Sigmoid colon (tissue), 7 donors: Measurements from ENCODE around the gene CFAP46. TPM values are rescaled to one million over a fixed set of nuclear protein-coding genes. Genes with fewer than 3 reads are reported as not detected.
"Not testable (repeated sequence)": the region's sequence is repeated elsewhere in the genome, so short reads cannot be mapped to it uniquely, and the experiment has no call there.

Experiments
- DNase-seq: peaks from one replicate; pipeline ENCODE4 v3.0.0-alpha.2; 2019
- H3K27ac ChIP-seq, 4 donors: fragments of 200-600 bp; sonication (generic); one replicate each; pipeline ENCODE4 v1.5.1; 2016 to 2019; ENCODE audit warnings: mild to moderate bottlenecking in 1 of 4
- H3K27me3 ChIP-seq, 3 donors: fragments of 200-600 bp; sonication (generic); one replicate each; pipeline ENCODE4 v1.5.1; 2019; ENCODE audit warnings: mild to moderate bottlenecking in 1 of 3
- H3K36me3 ChIP-seq, 4 donors: fragments of 200-600 bp; sonication (generic); one replicate each; pipeline ENCODE4 v1.5.1; 2016 to 2019
- H3K4me1 ChIP-seq, 4 donors: fragments of 200-600 bp; sonication (generic); one replicate each; pipeline ENCODE4 v1.5.1; 2017 to 2019
- H3K4me3 ChIP-seq, 4 donors: fragments of 200-600 bp; sonication (generic); one replicate each; pipeline ENCODE4 v1.5.1; 2017 to 2019; ENCODE audit warnings: mild to moderate bottlenecking in 2 of 4, moderate library complexity in 1 of 4
- H3K9me3 ChIP-seq, 4 donors: fragments of 200-600 bp in 3 of 4; sonication (generic) in 3 of 4; one replicate each; pipeline versions ENCODE4 v1.5.1 to v1.6.1; 2013 to 2019
- EP300 ChIP-seq, 4 donors: sonication (generic); formaldehyde crosslinking; IDR thresholded peaks; one replicate each; pipeline ENCODE4 v1.6.1; 2017; ENCODE audit warnings: antibody characterized with exemption in 4 of 4
- POLR2A ChIP-seq, 2 donors: fragments of 450-650 bp; IDR thresholded peaks; one replicate each; pipeline ENCODE4 v1.6.1; 2016; ENCODE audit warnings: antibody characterized with exemption in 2 of 2, mild to moderate bottlenecking in 2 of 2, moderate library complexity in 2 of 2
- POLR2AphosphoS5 ChIP-seq, 4 donors: sonication (generic); formaldehyde crosslinking; IDR thresholded peaks; one replicate each; pipeline ENCODE4 v1.6.1; 2017; ENCODE audit warnings: antibody characterized with exemption in 4 of 4
- whole genome bisulfite sequencing, 2 donors: extraction: QIAGEN DNeasy Blood & Tissue Kit; methylation state at CpG; one replicate each; pipeline ENCODE4 v1.1.7; 2013; 5-methylcytosine and 5-hydroxymethylcytosine counted together
- intact Hi-C: fragments of 100-400 bp; cut with DNase I; formaldehyde crosslinking; loops from one replicate; pipeline ENCODE4 v1.15.1; 2023
- polyA plus RNA-seq, 3 donors: library from polyadenylated mRNA; stranded (reverse); fragments of 200-250 nt; gene quantifications; one replicate each; pipeline ENCODE4 v1.2.3, GENCODE V29; 2013
- total RNA-seq, 4 donors: library from RNA; depleted of rRNA; stranded (reverse); fragments of >200 nt; gene quantifications; one replicate each; pipeline ENCODE4 v1.1.0, GENCODE V29; 2016
- TF ChIP-seq, protein P1 (sequence below), 4 experiments: fragments of 450-650 bp in 3 of 4; fragments of 200-600 bp in 1 of 4; IDR thresholded peaks; one replicate each; pipeline ENCODE4 v1.5.1; 2016 to 2019; ENCODE audit warnings: antibody characterized with exemption in 4 of 4, mild to moderate bottlenecking in 3 of 4, moderate library complexity in 2 of 4
- donor health status: healthy with polysubstance abuse.
- donor health status: Bipolar disorder and iron deficiency.
- donor health status: healthy.

The CFAP46 gene
- total and polyA plus RNA-seq, 7 donors = 0.10 to 1.7 (median 0.38) TPM; not detected in 3

DNA sequence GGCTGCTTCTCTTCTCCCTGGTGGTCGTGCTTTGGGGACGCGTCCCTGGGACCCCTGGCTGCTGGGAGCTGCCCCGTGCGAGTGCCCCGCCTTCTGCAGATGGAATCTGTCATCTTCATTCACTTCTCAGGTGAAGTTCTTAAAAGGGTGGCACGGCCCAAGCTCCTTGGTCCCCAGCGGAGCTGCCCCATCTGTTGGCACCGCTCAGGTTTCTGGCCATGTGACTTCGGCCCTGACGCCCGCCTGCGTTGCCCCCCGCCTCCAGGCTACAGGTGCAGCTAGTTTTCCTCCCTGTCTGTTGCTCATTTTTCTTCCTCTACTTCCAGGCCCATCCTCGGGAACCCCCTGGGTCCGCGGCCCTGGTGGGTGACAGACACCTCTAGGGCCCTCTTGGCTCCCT is 149.6 kb downstream of the CFAP46 start:
- Histone ChIP-seq H3K27ac (no peak overlapping the region), H3K9me3 (no peaks in the 10 kb centered on the region), H3K27me3 (peaks cover 17 to 29% (median 22%) of the 10 kb centered on the region in 3 donors), H3K4me1 (peaks cover 0 to 11% (median 10%) of the 10 kb centered on the region in 4 donors), H3K4me3 (no peak overlapping the region), H3K36me3 (no peaks in the 10 kb centered on the region)
- 76 to 88% methylated on average over 17 of the region's 17 CpGs for WGBS, 2 donors
- TF ChIP-seq, protein P1, sequence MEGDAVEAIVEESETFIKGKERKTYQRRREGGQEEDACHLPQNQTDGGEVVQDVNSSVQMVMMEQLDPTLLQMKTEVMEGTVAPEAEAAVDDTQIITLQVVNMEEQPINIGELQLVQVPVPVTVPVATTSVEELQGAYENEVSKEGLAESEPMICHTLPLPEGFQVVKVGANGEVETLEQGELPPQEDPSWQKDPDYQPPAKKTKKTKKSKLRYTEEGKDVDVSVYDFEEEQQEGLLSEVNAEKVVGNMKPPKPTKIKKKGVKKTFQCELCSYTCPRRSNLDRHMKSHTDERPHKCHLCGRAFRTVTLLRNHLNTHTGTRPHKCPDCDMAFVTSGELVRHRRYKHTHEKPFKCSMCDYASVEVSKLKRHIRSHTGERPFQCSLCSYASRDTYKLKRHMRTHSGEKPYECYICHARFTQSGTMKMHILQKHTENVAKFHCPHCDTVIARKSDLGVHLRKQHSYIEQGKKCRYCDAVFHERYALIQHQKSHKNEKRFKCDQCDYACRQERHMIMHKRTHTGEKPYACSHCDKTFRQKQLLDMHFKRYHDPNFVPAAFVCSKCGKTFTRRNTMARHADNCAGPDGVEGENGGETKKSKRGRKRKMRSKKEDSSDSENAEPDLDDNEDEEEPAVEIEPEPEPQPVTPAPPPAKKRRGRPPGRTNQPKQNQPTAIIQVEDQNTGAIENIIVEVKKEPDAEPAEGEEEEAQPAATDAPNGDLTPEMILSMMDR (IDR thresholded peaks at IDR 0.05) = no peak
- TF ChIP-seq POLR2AphosphoS5 (IDR thresholded peaks at IDR 0.05) (no peak), POLR2A (IDR thresholded peaks at IDR 0.05) (no peak), EP300 (IDR thresholded peaks at IDR 0.05) (no peak)
- DNase-seq = no peak
- intact Hi-C loops = no loop called here

DNA sequence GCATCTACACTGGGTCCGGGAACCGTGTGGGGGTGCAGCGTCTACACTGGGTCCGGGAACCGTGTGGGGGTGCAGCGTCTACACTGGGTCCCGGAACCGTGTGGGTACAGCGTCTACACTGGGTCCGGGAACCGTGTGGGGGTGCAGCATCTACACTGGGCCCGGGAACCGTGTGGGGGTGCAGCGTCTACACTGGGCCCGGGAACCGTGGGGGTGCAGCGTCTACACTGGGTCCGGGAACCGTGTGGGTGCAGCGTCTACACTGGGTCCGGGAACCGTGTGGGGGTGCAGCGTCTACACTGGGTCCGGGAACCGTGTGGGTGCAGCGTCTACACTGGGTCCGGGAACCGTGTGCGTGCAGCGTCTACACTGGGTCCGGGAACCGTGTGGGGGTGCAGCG is 150.3 kb downstream of the CFAP46 start:
- DNase-seq, H3K36me3 ChIP-seq, H3K4me3 ChIP-seq, H3K9me3 ChIP-seq, H3K27ac ChIP-seq, intact Hi-C loops: not testable (repeated sequence)
- peaks cover 24 to 36% (median 29%) of the 10 kb centered on the region in 3 donors for H3K27me3 ChIP-seq
- H3K4me1 ChIP-seq = peaks cover 0 to 17% (median 17%) of the 10 kb centered on the region in 4 donors
- 93 to 95% methylated on average over 33 of the region's 33 CpGs for WGBS, 2 donors

DNA sequence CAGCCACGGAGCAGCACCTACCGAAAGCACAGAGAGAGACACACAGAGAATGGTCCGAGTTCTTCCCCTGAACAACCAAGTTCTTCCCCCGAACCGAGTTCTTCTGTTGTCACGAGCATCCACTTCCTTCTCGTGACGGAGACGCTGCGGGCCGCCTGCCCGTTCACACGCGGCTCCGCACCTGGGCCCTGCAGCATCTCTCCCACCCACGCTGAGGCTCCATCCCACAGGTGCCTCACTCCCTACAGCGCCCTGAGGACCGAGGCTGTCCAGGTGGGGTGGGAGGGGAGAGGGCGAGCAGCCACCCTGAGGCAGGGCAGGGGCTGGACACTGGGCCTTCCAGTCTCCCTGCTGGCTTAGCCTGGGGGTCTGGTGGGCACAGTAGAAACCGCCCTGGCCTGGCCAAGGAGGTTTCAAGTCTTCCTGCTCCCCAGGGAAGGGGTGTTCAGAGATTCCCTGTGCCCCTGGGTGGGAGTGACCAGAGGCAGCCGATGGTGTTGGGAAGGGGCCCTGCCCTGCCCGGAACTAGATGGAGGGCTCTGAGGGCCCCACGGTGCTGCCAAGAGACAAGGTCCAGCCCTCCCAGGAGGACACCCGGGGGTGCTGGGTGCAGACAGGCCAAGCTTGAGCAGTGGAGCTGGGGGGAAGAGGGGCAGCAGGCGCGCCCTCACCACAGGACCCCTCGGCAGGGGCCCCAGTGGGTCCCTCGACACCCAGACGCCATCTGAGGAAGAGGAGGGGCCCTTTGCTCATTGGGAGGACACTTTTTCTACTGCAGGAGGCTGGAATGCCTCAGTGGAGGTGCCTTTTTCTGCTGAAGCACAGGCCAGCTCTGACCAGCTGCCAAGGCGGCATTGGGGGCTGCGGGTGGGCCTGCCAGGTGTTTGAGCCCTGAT is 151.2 kb downstream of the CFAP46 start:
- H3K27ac ChIP-seq = no peak overlapping the region
- intact Hi-C loops = no loop called here
- peaks cover 34 to 45% (median 38%) of the 10 kb centered on the region in 3 donors for H3K27me3 ChIP-seq
- TF ChIP-seq POLR2AphosphoS5 (IDR thresholded peaks at IDR 0.05) (no peak), EP300 (IDR thresholded peaks at IDR 0.05) (no peak), POLR2A (IDR thresholded peaks at IDR 0.05) (no peak)
- TF ChIP-seq, protein P1 (IDR thresholded peaks at IDR 0.05) = no peak
- no peaks in the 10 kb centered on the region for H3K36me3 ChIP-seq
- 47 to 58% methylated on average over 31 of the region's 31 CpGs for WGBS, 2 donors
- H3K4me3 ChIP-seq = no peak overlapping the region
- peaks cover 0 to 27% (median 26%) of the 10 kb centered on the region in 4 donors for H3K4me1 ChIP-seq
- no peaks in the 10 kb centered on the region for H3K9me3 ChIP-seq
- no peak for DNase-seq

DNA sequence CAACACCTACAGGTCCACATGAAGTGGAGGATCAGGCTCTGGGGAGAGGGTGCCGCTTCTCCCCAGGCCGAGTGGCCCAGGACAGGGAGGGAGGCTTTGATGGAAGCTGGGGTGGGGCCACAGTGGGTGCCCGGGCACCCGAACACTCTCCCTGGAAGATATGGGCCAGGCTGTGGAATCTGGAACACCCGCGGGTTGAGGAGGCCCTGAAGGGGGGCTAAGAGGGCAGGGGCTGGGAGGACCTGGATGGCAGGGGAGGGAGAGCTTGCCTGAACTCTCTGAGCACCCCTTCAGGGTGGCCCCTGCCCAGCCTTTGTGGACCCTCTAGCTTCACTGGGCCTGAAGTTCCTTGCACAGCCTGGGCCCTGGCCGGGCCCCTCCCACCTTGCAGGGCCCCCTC is 151.9 kb downstream of the CFAP46 start:
- H3K36me3 ChIP-seq = no peaks in the 10 kb centered on the region
- H3K27ac ChIP-seq = no peak overlapping the region
- TF ChIP-seq POLR2A (IDR thresholded peaks at IDR 0.05) (no peak), EP300 (IDR thresholded peaks at IDR 0.05) (no peak), POLR2AphosphoS5 (IDR thresholded peaks at IDR 0.05) (no peak)
- TF ChIP-seq, protein P1 (IDR thresholded peaks at IDR 0.05) = no peak
- H3K4me3 ChIP-seq = no peak overlapping the region
- intact Hi-C loops = no loop called here
- 37 to 58% methylated on average over 7 of the region's 7 CpGs for WGBS, 2 donors
- H3K9me3 ChIP-seq = no peaks in the 10 kb centered on the region
- no peak for DNase-seq
- H3K4me1 ChIP-seq = peaks cover 0 to 31% (median 29%) of the 10 kb centered on the region in 4 donors
- peaks cover 37 to 50% (median 42%) of the 10 kb centered on the region in 3 donors for H3K27me3 ChIP-seq

DNA sequence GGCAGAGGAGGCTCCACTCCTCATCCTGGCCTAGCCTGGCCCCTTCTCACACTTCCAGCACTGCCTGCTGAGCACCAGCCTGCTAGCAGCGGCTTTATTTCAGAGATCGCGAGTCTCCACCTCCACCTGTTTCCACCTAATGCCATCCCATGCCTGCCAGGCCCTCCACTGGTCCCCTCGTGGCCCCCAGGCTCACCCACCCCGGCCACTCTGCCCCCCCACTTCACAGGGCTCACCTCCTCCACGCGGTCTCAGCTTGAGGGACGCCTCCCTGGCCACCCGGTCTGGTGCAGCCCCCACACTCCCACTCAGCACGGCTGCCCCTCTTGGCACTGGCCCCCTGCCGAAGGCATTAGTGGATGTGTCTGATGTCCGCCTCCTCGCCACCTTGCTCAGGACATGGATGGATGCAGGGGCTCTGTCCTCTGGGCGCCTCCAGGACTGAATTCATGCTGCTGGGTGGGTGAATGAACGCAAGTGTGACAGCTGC is 152.7 kb downstream of the CFAP46 start:
- DNase-seq = no peak
- Histone ChIP-seq H3K9me3 (no peaks in the 10 kb centered on the region), H3K4me1 (peaks cover 0 to 39% (median 36%) of the 10 kb centered on the region in 4 donors), H3K27me3 (peaks cover 44 to 58% (median 50%) of the 10 kb centered on the region in 3 donors), H3K4me3 (no peak overlapping the region), H3K27ac (no peak overlapping the region), H3K36me3 (no peaks in the 10 kb centered on the region)
- intact Hi-C loops = loop anchor here (10.0 kb wide), 1 partner anchor 335 kb away; no protein-coding TSS in a partner anchor
- WGBS, 2 donors = 69 to 75% methylated on average over 15 of the region's 15 CpGs
- TF ChIP-seq, protein P1 (IDR thresholded peaks at IDR 0.05) = no peak
- no peak for TF ChIP-seq POLR2AphosphoS5 (IDR thresholded peaks at IDR 0.05)
- no peak for TF ChIP-seq EP300 (IDR thresholded peaks at IDR 0.05)
- no peak for TF ChIP-seq POLR2A (IDR thresholded peaks at IDR 0.05)
